Activated CD8-positive, alpha-beta T cell treated with anti-CD3 and anti-CD28 coated beads for 36 hours (primary cell): Measurements from ENCODE around the gene TMEM150B. TPM values are rescaled to one million over a fixed set of nuclear protein-coding genes. Genes with fewer than 3 reads are reported as not detected.
A peak's percentile ranks its signal among the peaks of the same experiment; 100 is the strongest.
"Not testable (repeated sequence)": the region's sequence is repeated elsewhere in the genome, so short reads cannot be mapped to it uniquely, and the experiment has no call there.

Experiments used
- ATAC-seq: fragments of 200-7000 bp; cut with Tn5 transposase; one replicate; pipeline ENCODE4 v1.10.0; 2021; ENCODE audit warnings: mild to moderate bottlenecking, moderate library complexity
- CTCF ChIA-PET: fragments of 350-600 bp; sonication (Branson Sonifier 250); formaldehyde crosslinking; loops from one replicate; lab custom pipeline; 2021; ENCODE audit warnings: antibody characterized with exemption; lab: Charles Lee
- POLR2A ChIA-PET: fragments of 350-600 bp; sonication (Branson Sonifier 250); formaldehyde crosslinking; loops from one replicate; lab custom pipeline; 2021; ENCODE audit warnings: antibody characterized with exemption; lab: Charles Lee
- DNase-seq: peaks from one replicate; pipeline ENCODE4 v3.0.0-alpha.2; 2020
- H3K27ac Mint-ChIP-seq: one replicate; pipeline ENCODE4 v1.8.0; 2021; ENCODE audit warnings: mild to moderate bottlenecking, mixed read lengths
- H3K27me3 Mint-ChIP-seq: one replicate; pipeline ENCODE4 v1.8.0; 2021; ENCODE audit warnings: mixed read lengths
- H3K36me3 Mint-ChIP-seq: one replicate; pipeline ENCODE4 v1.8.0; 2021; ENCODE audit warnings: low read depth, mixed read lengths
- H3K4me1 Mint-ChIP-seq: one replicate; pipeline ENCODE4 v1.8.0; 2021; ENCODE audit warnings: low read depth, mixed read lengths
- H3K4me3 Mint-ChIP-seq: one replicate; pipeline ENCODE4 v1.8.0; 2021; ENCODE audit warnings: mild to moderate bottlenecking, moderate library complexity, mixed read lengths
- H3K9me3 Mint-ChIP-seq: one replicate; pipeline ENCODE4 v1.8.0; 2021; ENCODE audit warnings: mixed read lengths
- CTCF ChIP-seq: fragments of 200-600 bp; IDR thresholded peaks from one replicate; pipeline ENCODE4 v1.8.0; 2022; ENCODE audit warnings: antibody characterized with exemption, mild to moderate bottlenecking
- intact Hi-C: fragments of 100-400 bp; cut with micrococcal nuclease; formaldehyde crosslinking; loops from one replicate; pipeline ENCODE4 v1.10.0; 2022
- total RNA-seq, 2 experiments: library from RNA; stranded (reverse); gene quantifications; one replicate each; pipeline ENCODE4 v1.2.3, GENCODE V29; 2021

Gene TMEM150B
- total RNA-seq, 2 experiments from 2014 or later = not detected

DNA sequence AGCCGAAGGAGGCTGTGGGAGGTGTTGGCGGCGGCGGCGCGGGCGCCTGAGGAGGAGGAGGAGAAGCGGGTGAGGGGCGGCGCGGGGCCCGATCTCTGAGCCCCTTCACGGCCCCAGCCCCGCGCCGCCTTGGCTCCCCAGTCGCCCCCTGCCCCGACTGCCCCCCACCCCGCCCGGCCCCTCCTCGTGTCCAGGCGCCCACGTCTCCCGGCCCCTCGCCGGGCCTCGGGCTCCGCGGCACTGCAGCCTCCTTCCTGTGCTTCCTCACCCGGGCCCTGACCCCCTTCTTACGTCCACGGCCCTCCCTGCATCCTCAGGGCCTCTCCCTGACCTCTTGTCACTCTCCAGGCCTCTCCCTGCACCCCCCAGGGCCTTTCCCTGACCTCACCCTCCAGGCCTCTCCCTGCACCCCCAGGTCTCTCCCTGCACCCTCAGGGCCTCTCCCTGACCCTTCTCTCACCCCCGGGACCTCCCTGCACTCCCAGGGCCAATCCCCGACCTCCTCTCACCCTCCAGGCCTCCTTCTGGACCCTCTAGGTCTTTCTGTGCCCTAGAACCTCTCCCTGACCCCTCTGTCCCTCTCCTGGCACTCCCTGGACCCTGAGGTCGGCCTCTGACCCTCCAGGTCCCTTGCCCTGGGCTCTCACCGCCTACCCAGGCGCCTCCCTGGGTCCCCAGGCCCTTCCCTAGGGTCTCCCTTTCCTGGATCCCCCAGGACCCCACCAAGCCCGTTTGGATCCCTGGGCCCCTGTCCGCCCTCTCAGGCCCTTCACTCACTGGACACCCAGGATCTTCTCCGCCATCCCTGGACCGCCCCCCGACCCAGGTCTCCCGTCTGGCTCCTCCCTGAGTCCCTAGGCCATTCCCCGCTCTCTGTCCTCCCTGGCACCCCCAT lies 15.0 kb upstream of the TMEM150B start:
- Mint-ChIP-seq H3K36me3 (peaks cover 16% of the 10 kb centered on the region), H3K27ac (peak overlapping the region; percentile 98), H3K4me3 (peak overlapping the region; percentile 90), H3K9me3 (no peaks in the 10 kb centered on the region), H3K27me3 (peaks cover 4% of the 10 kb centered on the region), H3K4me1 (peaks cover 12% of the 10 kb centered on the region)
- ChIA-PET POLR2A (interaction anchor here (0.7 to 3.9 kb wide), 12 partner anchors 9 to 85 kb away, joined by 3 to 22 read pairs (median 6); partner anchors contain the start of genes PPP6R1 and TMEM238), CTCF (interaction anchor here (0.7 to 2.3 kb wide), 10 partner anchors 9 to 180 kb away, joined by 3 to 25 read pairs (median 4); partner anchors contain the start of gene TMEM238)
- intact Hi-C loops = no loop called here
- ATAC-seq (no peak), DNase-seq (peak; percentile 54)
- TF ChIP-seq CTCF = no peak

DNA sequence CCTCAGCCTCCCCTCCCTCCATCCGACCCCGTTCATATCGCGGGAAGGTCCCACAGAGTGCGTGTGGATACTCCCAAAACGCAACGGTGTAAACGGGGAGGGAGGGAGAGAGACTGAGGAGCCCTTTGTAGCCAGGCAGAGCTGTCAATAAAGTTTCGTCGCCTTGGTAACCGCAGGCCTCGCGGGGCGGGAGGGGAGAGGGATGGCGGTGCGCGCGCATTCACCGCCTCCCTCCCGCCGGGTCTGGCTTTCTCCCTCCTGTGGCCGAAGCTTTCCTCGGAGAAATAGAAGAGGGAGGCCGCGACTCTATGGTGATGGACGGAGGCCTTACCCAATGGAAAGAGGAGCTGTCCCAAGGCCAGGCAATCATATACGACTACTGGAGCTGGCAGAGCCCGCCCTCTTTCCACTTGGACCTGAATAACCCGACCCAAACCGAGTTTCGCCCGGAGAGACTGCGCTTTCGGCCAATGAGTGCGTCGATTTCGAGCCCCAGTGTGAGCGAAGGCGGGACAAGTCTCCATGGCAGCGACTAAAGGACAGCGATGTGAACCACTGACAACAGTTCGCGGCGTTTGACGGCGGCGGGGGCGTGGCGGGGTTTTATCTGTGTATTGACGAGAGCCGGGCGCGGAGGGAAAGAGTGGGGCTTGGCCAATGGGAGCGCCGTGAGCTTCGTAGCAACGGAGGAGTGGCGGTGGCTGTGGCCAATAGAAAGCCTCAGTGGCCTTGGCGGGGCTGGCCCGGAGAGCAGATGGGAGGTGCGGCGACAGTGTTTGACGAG lies 14.2 kb upstream of the TMEM150B start, which contains the start of gene KMT5C:
Gene KMT5C (plus strand): TSS at position 772 of the 784 bp plus-strand sequence. CDS start 2,061 bp downstream, outside the sequence.
- no peaks in the 10 kb centered on the region for H3K9me3 Mint-ChIP-seq
- intact Hi-C loops = no loop called here
- TF ChIP-seq CTCF = no peak
- peak within 1 kb of the TSS; percentile 98 for H3K27ac Mint-ChIP-seq
- ATAC-seq (peak; percentile 84), DNase-seq (peak; percentile 100)
- H3K4me1 Mint-ChIP-seq = peaks cover 12% of the 10 kb centered on the region
- ChIA-PET POLR2A (interaction anchor here (0.6 to 3.9 kb wide), 23 partner anchors 10 to 126 kb away, joined by 3 to 22 read pairs (median 4); partner anchors contain the start of genes PPP6R1, TMEM238 and UBE2S), CTCF (interaction anchor here (0.7 to 2.3 kb wide), 14 partner anchors 8 to 179 kb away, joined by 3 to 25 read pairs (median 4); partner anchors contain the start of genes HSPBP1 and TMEM238)
- peaks cover 4% of the 10 kb centered on the region for H3K27me3 Mint-ChIP-seq
- peaks cover 12% of the 10 kb centered on the region for H3K36me3 Mint-ChIP-seq
- peak within 1 kb of the TSS; percentile 90 for H3K4me3 Mint-ChIP-seq

GRCh38 chr19:55336101-55336500 lies 11.0 kb upstream of the TMEM150B start:
- ATAC-seq = no peak
- POLR2A ChIA-PET = interaction anchor here (3.9 kb wide), 1 partner anchor 13 kb away, joined by 22 read pairs; no protein-coding TSS in a partner anchor
- H3K27me3 Mint-ChIP-seq = peaks cover 4% of the 10 kb centered on the region

DNA sequence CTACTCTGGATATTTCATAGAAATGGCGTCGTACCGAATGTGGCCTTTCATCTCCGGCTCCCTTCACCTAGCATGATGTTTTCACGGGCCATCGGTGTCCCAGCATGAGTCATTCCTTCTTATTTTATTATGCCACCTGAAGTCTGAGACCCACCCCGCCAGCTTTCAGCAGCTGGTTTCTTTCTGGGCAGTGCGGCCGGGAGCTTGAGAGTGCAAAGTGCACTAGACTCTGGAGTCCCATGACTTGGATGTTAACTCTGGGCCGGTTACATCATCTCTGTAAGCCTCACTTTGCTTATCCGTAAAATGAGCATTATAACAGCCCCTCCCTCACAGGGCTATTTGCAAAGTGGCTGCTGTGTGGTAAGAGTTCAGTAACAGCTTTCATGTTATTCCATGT lies 8.7 kb upstream of the TMEM150B start:
- POLR2A ChIA-PET = no interaction called here

More at GRCh38 chr19:55336101-55336500, 11.0 kb upstream of the TMEM150B start:
- intact Hi-C loops = no loop called here
- Mint-ChIP-seq H3K9me3 (no peaks in the 10 kb centered on the region), H3K36me3 (no peaks in the 10 kb centered on the region), H3K4me1 (peaks cover 6% of the 10 kb centered on the region), H3K4me3 (no peak overlapping the region), H3K27ac (no peak overlapping the region)
- no peak for TF ChIP-seq CTCF
- DNase-seq = no peak
- CTCF ChIA-PET = interaction anchor here (1.9 kb wide), 1 partner anchor 33 kb away, joined by 5 read pairs; no protein-coding TSS in a partner anchor

GRCh38 chr19:55329791-55330190 lies 4.7 kb upstream of the TMEM150B start:
- H3K36me3 Mint-ChIP-seq, H3K27me3 Mint-ChIP-seq, DNase-seq, H3K27ac Mint-ChIP-seq, CTCF ChIA-PET, ATAC-seq, POLR2A ChIA-PET, H3K9me3 Mint-ChIP-seq, H3K4me3 Mint-ChIP-seq, H3K4me1 Mint-ChIP-seq, intact Hi-C loops: not testable (repeated sequence)

More for the DNA sequence above, 8.7 kb upstream of the TMEM150B start:
- no peak for ATAC-seq
- TF ChIP-seq CTCF = no peak
- Mint-ChIP-seq H3K27me3 (peaks cover 6% of the 10 kb centered on the region), H3K4me3 (no peak overlapping the region), H3K9me3 (no peaks in the 10 kb centered on the region), H3K4me1 (peaks cover 6% of the 10 kb centered on the region), H3K27ac (no peak overlapping the region), H3K36me3 (no peaks in the 10 kb centered on the region)
- DNase-seq = no peak
- intact Hi-C loops = no loop called here
- CTCF ChIA-PET = no interaction called here

DNA sequence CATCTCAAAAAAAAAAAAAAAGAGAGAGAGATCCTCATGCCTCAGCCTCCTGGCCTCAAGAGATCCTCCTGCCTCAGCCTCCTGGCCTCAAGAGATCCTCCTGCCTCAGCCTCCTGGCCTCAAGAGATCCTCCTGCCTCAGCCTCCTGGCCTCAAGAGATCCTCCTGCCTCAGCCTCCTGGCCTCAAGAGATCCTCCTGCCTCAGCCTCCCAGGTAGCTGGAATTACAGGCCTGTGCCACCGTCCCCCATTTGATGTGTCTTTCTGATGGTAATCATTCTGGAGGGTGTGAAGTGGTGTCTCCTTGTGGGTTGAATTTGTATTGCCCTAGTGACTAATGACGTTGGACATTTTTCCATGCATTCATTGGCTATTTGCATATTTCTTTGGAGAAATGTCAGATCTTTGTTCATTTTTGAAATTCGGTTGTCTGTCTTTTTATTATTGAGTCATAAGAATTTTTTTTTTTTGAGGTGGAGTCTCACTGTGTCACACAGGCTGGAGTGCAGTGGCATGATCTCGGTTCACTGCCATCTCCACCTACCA lies 3.7 kb upstream of the TMEM150B start:
- POLR2A ChIA-PET = interaction anchor here (0.7 kb wide), 1 partner anchor 182 kb away, joined by 4 read pairs; no protein-coding TSS in a partner anchor
- ATAC-seq, DNase-seq, H3K4me3 Mint-ChIP-seq, H3K27ac Mint-ChIP-seq, H3K4me1 Mint-ChIP-seq, CTCF ChIA-PET, intact Hi-C loops, H3K36me3 Mint-ChIP-seq, H3K27me3 Mint-ChIP-seq, H3K9me3 Mint-ChIP-seq: not testable (repeated sequence)
